CD14-positive monocyte (primary cell): Measurements from ENCODE around the gene NBDY. TPM values are rescaled to one million over a fixed set of nuclear protein-coding genes. Genes with fewer than 3 reads are reported as not detected.

ENCODE experiments used
- DNase-seq, 3 donors: peaks; one replicate each; pipeline ENCODE4 v3.0.0-alpha.2; 2011 to 2022
- H2AFZ ChIP-seq: 2 replicates; pipeline ENCODE4 v1.6.0; 2012; ENCODE audit warnings: mild to moderate bottlenecking, low read depth, low read length, inconsistent platforms; ENCODE audit not compliant: insufficient read depth, poor library complexity, severe bottlenecking
- H3K27ac ChIP-seq, 2 donors: 1 replicate in 1 of 2; 2 replicates in 1 of 2; pipeline ENCODE4 v1.5.1; 2012 to 2013; ENCODE audit warnings: low read length in 2 of 2, control low read depth in 1 of 2, inconsistent platforms in 1 of 2, low read depth in 1 of 2, mild to moderate bottlenecking in 1 of 2
- H3K27me3 ChIP-seq, 2 donors: one replicate each; pipeline versions ENCODE4 v1.6.0 to v1.6.1; 2011 to 2013; ENCODE audit warnings: low read length in 2 of 2; ENCODE audit not compliant: control insufficient read depth in 2 of 2, insufficient read depth in 2 of 2
- H3K36me3 ChIP-seq, 2 donors: replicated peaks in 1 of 2; 1 replicate in 1 of 2; 2 replicates in 1 of 2; pipeline versions ENCODE4 v1.5.1 to v1.6.1; 2012 to 2013; ENCODE audit warnings: low read length in 2 of 2, control low read depth in 1 of 2, inconsistent platforms in 1 of 2, mild to moderate bottlenecking in 1 of 2; ENCODE audit not compliant: insufficient read depth in 2 of 2, control insufficient read depth in 1 of 2
- H3K4me1 ChIP-seq, 2 donors: 1 replicate in 1 of 2; 2 replicates in 1 of 2; pipeline versions ENCODE4 v1.5.1 to v1.6.1; 2012 to 2013; ENCODE audit warnings: low read length in 2 of 2, control low read depth in 1 of 2, inconsistent platforms in 1 of 2, mild to moderate bottlenecking in 1 of 2, moderate library complexity in 1 of 2; ENCODE audit not compliant: insufficient read depth in 2 of 2, control insufficient read depth in 1 of 2
- H3K4me2 ChIP-seq: replicated peaks from 2 replicates; pipeline ENCODE3; 2012; ENCODE audit warnings: low read length, moderate library complexity, mild to moderate bottlenecking; ENCODE audit not compliant: poor library complexity, severe bottlenecking; ENCODE audit errors: extremely low read depth
- H3K4me3 ChIP-seq, 3 experiments: fragments of 200-600 bp in 1 of 3; sonication (generic) in 1 of 3; replicated peaks in 1 of 3; 1 replicate in 2 of 3; 2 replicates in 1 of 3; pipeline ENCODE4 v1.5.1; 2011 to 2013; ENCODE audit warnings: low read length in 3 of 3, mild to moderate bottlenecking in 3 of 3, control low read depth in 2 of 3, low read depth in 2 of 3, inconsistent platforms in 1 of 3, moderate library complexity in 1 of 3
- H3K79me2 ChIP-seq: 2 replicates; pipeline ENCODE4 v1.6.0; 2012; ENCODE audit warnings: mild to moderate bottlenecking, control low read depth, inconsistent platforms, low read length, moderate library complexity; ENCODE audit not compliant: insufficient read depth
- H3K9ac ChIP-seq: 2 replicates; pipeline ENCODE4 v1.6.0; 2017; ENCODE audit warnings: low read length, mild to moderate bottlenecking; ENCODE audit not compliant: insufficient read depth, poor library complexity, severe bottlenecking
- H3K9me3 ChIP-seq, 2 donors: replicated peaks in 1 of 2; 1 replicate in 1 of 2; 2 replicates in 1 of 2; pipeline versions ENCODE4 v1.5.1 to v1.6.1; 2012 to 2013; ENCODE audit warnings: low read length in 2 of 2, control low read depth in 1 of 2; ENCODE audit not compliant: control insufficient read depth in 1 of 2, insufficient read depth in 1 of 2
- H4K20me1 ChIP-seq: 2 replicates; pipeline ENCODE4 v1.6.0; 2012; ENCODE audit warnings: mild to moderate bottlenecking, low read length, control low read depth, moderate library complexity; ENCODE audit not compliant: insufficient read depth
- H3K27ac Mint-ChIP-seq, 7 donors: one replicate each; pipeline ENCODE4 v1.8.0; 2020; ENCODE audit warnings: mild to moderate bottlenecking in 7 of 7, mixed read lengths in 7 of 7, moderate library complexity in 6 of 7, inconsistent platforms in 2 of 7
- H3K27me3 Mint-ChIP-seq, 3 donors: one replicate each; pipeline ENCODE4 v1.8.0; 2021 to 2022; ENCODE audit warnings: low read depth in 3 of 3, mild to moderate bottlenecking in 3 of 3, mixed read lengths in 3 of 3, moderate library complexity in 3 of 3, inconsistent platforms in 1 of 3
- H3K36me3 Mint-ChIP-seq, 2 donors: one replicate each; pipeline ENCODE4 v1.8.0; 2020; ENCODE audit warnings: mixed read lengths in 2 of 2, inconsistent platforms in 1 of 2, mild to moderate bottlenecking in 1 of 2
- H3K4me1 Mint-ChIP-seq: one replicate; pipeline ENCODE4 v1.8.0; 2020; ENCODE audit warnings: mild to moderate bottlenecking, mixed read lengths
- H3K4me3 Mint-ChIP-seq, 2 donors: one replicate each; pipeline ENCODE4 v1.8.0; 2020; ENCODE audit warnings: mild to moderate bottlenecking in 2 of 2, mixed read lengths in 2 of 2, moderate library complexity in 1 of 2
- H3K9me3 Mint-ChIP-seq, 7 donors: one replicate each; pipeline ENCODE4 v1.8.0; 2020 to 2022; ENCODE audit warnings: mixed read lengths in 7 of 7, mild to moderate bottlenecking in 6 of 7, moderate library complexity in 6 of 7, inconsistent platforms in 2 of 7
- WGBS: methylation state at CpG from one replicate; pipeline ENCODE4 v1.1.5; 2013; ENCODE audit warnings: missing lambda C conversion rate; ENCODE audit not compliant: insufficient coverage; 5-methylcytosine and 5-hydroxymethylcytosine counted together
- intact Hi-C, 2 donors: fragments of 100-400 bp; cut with micrococcal nuclease; formaldehyde crosslinking; loops; one replicate each; pipeline versions ENCODE4 v1.15.0 to v1.15.1; 2023
- polyA plus RNA-seq, 3 donors: library from polyadenylated mRNA; depleted of rRNA in 1 of 3; unstranded in 2 of 3; stranded (reverse) in 1 of 3; fragments of 300-500 nt in 2 of 3; fragments of >200 nt in 1 of 3; fragmentation: Illumina TruSeq in 2 of 3; gene quantifications; 1 replicate in 2 of 3; 2 replicates in 1 of 3; pipeline ENCODE4 v1.2.3, GENCODE V29; 2012 to 2021
- TF ChIP-seq, protein P1 (sequence below): fragments of 200-600 bp; IDR thresholded peaks from one replicate; pipeline ENCODE4 v1.8.0; 2022; ENCODE audit warnings: antibody characterized with exemption, mild to moderate bottlenecking

Gene NBDY
- polyA plus RNA-seq, 3 donors: 14.4 to 24.9 (median 22.1) TPM

GRCh38 chrX:56782352-56782751 is 53.3 kb downstream of the NBDY start:
- H3K9ac ChIP-seq: no peak overlapping the region
- H3K4me3 Mint-ChIP-seq: peak overlapping the region; percentile 1 to 70
- intact Hi-C loops: no loop called here

DNA sequence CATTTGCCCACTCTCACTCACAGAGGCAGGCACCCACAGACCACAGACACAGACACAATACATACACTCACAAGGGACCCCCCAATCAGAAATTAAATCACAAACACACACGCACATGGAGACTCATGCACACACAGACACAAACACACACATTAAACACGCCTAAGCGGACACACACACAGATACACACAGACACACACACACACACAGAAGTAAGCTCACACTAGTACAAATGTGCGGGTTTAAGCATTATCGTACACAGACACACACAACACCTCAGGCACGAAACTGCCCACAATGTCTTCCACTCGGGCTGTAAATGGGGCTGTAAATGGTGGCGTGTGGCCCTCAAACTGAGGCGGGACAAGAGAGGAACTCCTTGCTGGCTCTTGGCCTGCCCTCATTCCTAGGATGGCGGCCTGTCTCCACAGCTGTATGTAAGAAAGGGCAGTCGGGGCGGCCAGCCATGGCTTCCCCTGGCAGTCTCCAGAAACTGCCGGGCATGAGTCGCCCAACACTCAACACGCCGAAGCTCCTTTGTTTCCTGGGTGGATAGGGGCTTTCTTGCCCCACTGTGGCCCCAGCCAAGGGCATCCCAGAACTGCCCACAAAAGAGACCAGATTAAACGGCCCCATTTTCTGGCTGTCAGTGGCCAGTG is 53.9 kb downstream of the NBDY start:
- peak overlapping the region; percentile 30 for H3K9ac ChIP-seq
- H3K27me3 Mint-ChIP-seq: peaks cover 0 to 3% (median 0%) of the 10 kb centered on the region in 3 donors
- intact Hi-C loops: no loop called here
- no peaks in the 10 kb centered on the region for H3K9me3 ChIP-seq
- peak overlapping the region in 2 of 3 experiments; percentile 22 to 73 for H3K4me3 ChIP-seq
- peak overlapping the region; percentile 76 to 94 (median 91) for H3K27ac Mint-ChIP-seq
- H3K36me3 ChIP-seq: no peaks in the 10 kb centered on the region
- peaks cover 46 to 48% of the 10 kb centered on the region in 2 donors for H3K4me1 ChIP-seq
- peaks cover 0 to 2% (median 0%) of the 10 kb centered on the region in 7 donors for H3K9me3 Mint-ChIP-seq
- H3K4me3 Mint-ChIP-seq: peak overlapping the region in 1 of 2 donors; percentile 33
- TF ChIP-seq, protein P1, sequence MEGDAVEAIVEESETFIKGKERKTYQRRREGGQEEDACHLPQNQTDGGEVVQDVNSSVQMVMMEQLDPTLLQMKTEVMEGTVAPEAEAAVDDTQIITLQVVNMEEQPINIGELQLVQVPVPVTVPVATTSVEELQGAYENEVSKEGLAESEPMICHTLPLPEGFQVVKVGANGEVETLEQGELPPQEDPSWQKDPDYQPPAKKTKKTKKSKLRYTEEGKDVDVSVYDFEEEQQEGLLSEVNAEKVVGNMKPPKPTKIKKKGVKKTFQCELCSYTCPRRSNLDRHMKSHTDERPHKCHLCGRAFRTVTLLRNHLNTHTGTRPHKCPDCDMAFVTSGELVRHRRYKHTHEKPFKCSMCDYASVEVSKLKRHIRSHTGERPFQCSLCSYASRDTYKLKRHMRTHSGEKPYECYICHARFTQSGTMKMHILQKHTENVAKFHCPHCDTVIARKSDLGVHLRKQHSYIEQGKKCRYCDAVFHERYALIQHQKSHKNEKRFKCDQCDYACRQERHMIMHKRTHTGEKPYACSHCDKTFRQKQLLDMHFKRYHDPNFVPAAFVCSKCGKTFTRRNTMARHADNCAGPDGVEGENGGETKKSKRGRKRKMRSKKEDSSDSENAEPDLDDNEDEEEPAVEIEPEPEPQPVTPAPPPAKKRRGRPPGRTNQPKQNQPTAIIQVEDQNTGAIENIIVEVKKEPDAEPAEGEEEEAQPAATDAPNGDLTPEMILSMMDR: no peak
- H3K36me3 Mint-ChIP-seq: peaks cover 3 to 6% of the 10 kb centered on the region in 2 donors
- peaks cover 54% of the 10 kb centered on the region for H3K4me1 Mint-ChIP-seq
- 97% methylated on average over 5 of the region's 17 CpGs for WGBS
- H4K20me1 ChIP-seq: no peaks in the 10 kb centered on the region
- H2AFZ ChIP-seq: peak overlapping the region; percentile 72
- DNase-seq: no peak
- H3K4me2 ChIP-seq: peak overlapping the region; percentile 77
- H3K79me2 ChIP-seq: no peaks in the 10 kb centered on the region
- no peaks in the 10 kb centered on the region for H3K27me3 ChIP-seq
- peak overlapping the region; percentile 64 to 77 for H3K27ac ChIP-seq

More at GRCh38 chrX:56782352-56782751, 53.3 kb downstream of the NBDY start:
- Histone ChIP-seq H3K4me3 (peak overlapping the region in 1 of 3 experiments; percentile 73), H2AFZ (no peak overlapping the region), H3K36me3 (no peaks in the 10 kb centered on the region), H3K4me2 (peak overlapping the region; percentile 77), H3K27me3 (no peaks in the 10 kb centered on the region), H3K27ac (peak overlapping the region; percentile 64 to 77), H3K79me2 (no peaks in the 10 kb centered on the region), H3K9me3 (no peaks in the 10 kb centered on the region), H4K20me1 (no peaks in the 10 kb centered on the region), H3K4me1 (peaks cover 45 to 46% of the 10 kb centered on the region in 2 donors)
- Mint-ChIP-seq H3K4me1 (peaks cover 49% of the 10 kb centered on the region), H3K9me3 (peaks cover 0 to 2% (median 0%) of the 10 kb centered on the region in 7 donors), H3K36me3 (peaks cover 3 to 6% of the 10 kb centered on the region in 2 donors), H3K27me3 (peaks cover 0 to 3% (median 0%) of the 10 kb centered on the region in 3 donors), H3K27ac (peak overlapping the region; percentile 76 to 94 (median 91))
- DNase-seq: peak; percentile 12 to 41 (median 12)
- TF ChIP-seq, protein P1: no peak
- no CpG with 5 or more reads among the region's 2 CpGs for WGBS
